ENCODE results near the gene PHF24. TPM values are rescaled to one million over a fixed set of nuclear protein-coding genes. Genes with fewer than 3 reads are reported as not detected.
A peak's percentile ranks its signal among the peaks of the same experiment; 100 is the strongest.
"Not testable (repeated sequence)": the region's sequence is repeated elsewhere in the genome, so short reads cannot be mapped to it uniquely, and the experiment has no call there.

PHF24 gene
- not detected in 2 replicates for total RNA-seq (2012; rRNA removed)

GRCh38 chr9:34957492-34958410 lies at the start of gene PHF24:
Gene PHF24 (plus strand): TSS chr9:34958285. CDS start chr9:34971299, 13,014 bp downstream.
- Histone ChIP-seq H3K9me3 (replicated peaks; ENCODE audit: low read length) (no peaks in the 10 kb centered on the region), H3K4me3 (ENCODE audit: low read length) (peak within 1 kb of the TSS; percentile 60), H3K4me2 (ENCODE audit: low read length) (peak within 1 kb of the TSS; percentile 72), H3K4me1 (ENCODE audit: control insufficient read depth, insufficient read depth, low read length) (peaks cover 3% of the 10 kb centered on the region), H3K27me3 (ENCODE audit: control insufficient read depth, insufficient read depth, low read length) (peaks cover 83% of the 10 kb centered on the region), H3K36me3 (ENCODE audit: insufficient read depth, low read length) (no peaks in the 10 kb centered on the region), H3K9ac (ENCODE audit: low read depth, low read length) (no peak within 1 kb of the TSS)

- Histone ChIP-seq H3K9me3 (replicated peaks; ENCODE audit: low read length) (no peaks in the 10 kb centered on the region), H3K27me3 (ENCODE audit: control insufficient read depth, insufficient read depth, low read length) (peaks cover 49% of the 10 kb centered on the region), H3K36me3 (ENCODE audit: insufficient read depth, low read length) (no peaks in the 10 kb centered on the region), H3K4me3 (ENCODE audit: low read length) (no peak overlapping the region), H3K4me1 (ENCODE audit: control insufficient read depth, insufficient read depth, low read length) (no peaks in the 10 kb centered on the region), H3K9ac (ENCODE audit: low read depth, low read length) (no peak overlapping the region), H3K4me2 (ENCODE audit: low read length) (no peak overlapping the region)
Measured at GRCh38 chr9:34927061-34927460, 31.0 kb upstream of the PHF24 start.

GRCh38 chr9:34928921-34929320 lies 29.2 kb upstream of the PHF24 start:
- H3K9me3 ChIP-seq (replicated peaks; ENCODE audit: low read length): no peaks in the 10 kb centered on the region
- H3K4me2 ChIP-seq (ENCODE audit: low read length): no peak overlapping the region
- no peaks in the 10 kb centered on the region for H3K36me3 ChIP-seq (ENCODE audit: insufficient read depth, low read length)
- H3K9ac ChIP-seq (ENCODE audit: low read depth, low read length): no peak overlapping the region
- H3K4me1 ChIP-seq (ENCODE audit: control insufficient read depth, insufficient read depth, low read length): no peaks in the 10 kb centered on the region
- H3K27me3 ChIP-seq (ENCODE audit: control insufficient read depth, insufficient read depth, low read length): peaks cover 41% of the 10 kb centered on the region
- H3K4me3 ChIP-seq (ENCODE audit: low read length): no peak overlapping the region

- peaks cover 47% of the 10 kb centered on the region for H3K27me3 ChIP-seq (ENCODE audit: control insufficient read depth, insufficient read depth, low read length)
- H3K9ac ChIP-seq (ENCODE audit: low read depth, low read length): no peak overlapping the region
- H3K9me3 ChIP-seq (replicated peaks; ENCODE audit: low read length): no peaks in the 10 kb centered on the region
- H3K4me1 ChIP-seq (ENCODE audit: control insufficient read depth, insufficient read depth, low read length): no peaks in the 10 kb centered on the region
- no peaks in the 10 kb centered on the region for H3K36me3 ChIP-seq (ENCODE audit: insufficient read depth, low read length)
- H3K4me3 ChIP-seq (ENCODE audit: low read length): no peak overlapping the region
- no peak overlapping the region for H3K4me2 ChIP-seq (ENCODE audit: low read length)
Measured at GRCh38 chr9:34929506-34930102, 28.5 kb upstream of the PHF24 start.

GRCh38 chr9:34939989-34940388 lies 18.1 kb upstream of the PHF24 start:
- H3K9me3 ChIP-seq (replicated peaks; ENCODE audit: low read length); H3K4me2 ChIP-seq (ENCODE audit: low read length); H3K36me3 ChIP-seq (ENCODE audit: insufficient read depth, low read length); H3K9ac ChIP-seq (ENCODE audit: low read depth, low read length); H3K4me3 ChIP-seq (ENCODE audit: low read length); H3K4me1 ChIP-seq (ENCODE audit: control insufficient read depth, insufficient read depth, low read length): not testable (repeated sequence)
- H3K27me3 ChIP-seq (ENCODE audit: control insufficient read depth, insufficient read depth, low read length): peaks cover 56% of the 10 kb centered on the region

GRCh38 chr9:34948451-34948850 lies 9.6 kb upstream of the PHF24 start:
- H3K9me3 ChIP-seq (replicated peaks; ENCODE audit: low read length): no peaks in the 10 kb centered on the region
- peaks cover 66% of the 10 kb centered on the region for H3K27me3 ChIP-seq (ENCODE audit: control insufficient read depth, insufficient read depth, low read length)
- no peak overlapping the region for H3K9ac ChIP-seq (ENCODE audit: low read depth, low read length)
- no peak overlapping the region for H3K4me2 ChIP-seq (ENCODE audit: low read length)
- no peaks in the 10 kb centered on the region for H3K4me1 ChIP-seq (ENCODE audit: control insufficient read depth, insufficient read depth, low read length)
- no peaks in the 10 kb centered on the region for H3K36me3 ChIP-seq (ENCODE audit: insufficient read depth, low read length)
- H3K4me3 ChIP-seq (ENCODE audit: low read length): no peak overlapping the region

GRCh38 chr9:34954225-34954624 lies 3.9 kb upstream of the PHF24 start:
- Histone ChIP-seq H3K27me3 (ENCODE audit: control insufficient read depth, insufficient read depth, low read length) (peaks cover 70% of the 10 kb centered on the region), H3K4me1 (ENCODE audit: control insufficient read depth, insufficient read depth, low read length) (no peaks in the 10 kb centered on the region), H3K4me2 (ENCODE audit: low read length) (no peak overlapping the region)

GRCh38 chr9:34956066-34956465 lies 2.0 kb upstream of the PHF24 start:
- H3K9me3 ChIP-seq (replicated peaks; ENCODE audit: low read length); H3K4me2 ChIP-seq (ENCODE audit: low read length); H3K4me1 ChIP-seq (ENCODE audit: control insufficient read depth, insufficient read depth, low read length); H3K4me3 ChIP-seq (ENCODE audit: low read length); H3K9ac ChIP-seq (ENCODE audit: low read depth, low read length); H3K36me3 ChIP-seq (ENCODE audit: insufficient read depth, low read length): not testable (repeated sequence)
- H3K27me3 ChIP-seq (ENCODE audit: control insufficient read depth, insufficient read depth, low read length): peaks cover 82% of the 10 kb centered on the region

More at GRCh38 chr9:34954225-34954624, 3.9 kb upstream of the PHF24 start:
- H3K9ac ChIP-seq (ENCODE audit: low read depth, low read length): no peak overlapping the region
- H3K4me3 ChIP-seq (ENCODE audit: low read length): no peak overlapping the region
- no peaks in the 10 kb centered on the region for H3K9me3 ChIP-seq (replicated peaks; ENCODE audit: low read length)
- H3K36me3 ChIP-seq (ENCODE audit: insufficient read depth, low read length): no peaks in the 10 kb centered on the region

- Histone ChIP-seq H3K4me3 (ENCODE audit: low read length) (no peak overlapping the region), H3K9me3 (replicated peaks; ENCODE audit: low read length) (no peaks in the 10 kb centered on the region), H3K27me3 (ENCODE audit: control insufficient read depth, insufficient read depth, low read length) (peaks cover 82% of the 10 kb centered on the region), H3K4me2 (ENCODE audit: low read length) (no peak overlapping the region), H3K36me3 (ENCODE audit: insufficient read depth, low read length) (no peaks in the 10 kb centered on the region), H3K9ac (ENCODE audit: low read depth, low read length) (no peak overlapping the region), H3K4me1 (ENCODE audit: control insufficient read depth, insufficient read depth, low read length) (peaks cover 2% of the 10 kb centered on the region)
Measured at GRCh38 chr9:34956648-34957047, 1.4 kb upstream of the PHF24 start.

- Histone ChIP-seq H3K4me2 (ENCODE audit: low read length) (peak overlapping the region; percentile 58), H3K9ac (ENCODE audit: low read depth, low read length) (no peak overlapping the region), H3K9me3 (replicated peaks; ENCODE audit: low read length) (no peaks in the 10 kb centered on the region), H3K4me3 (ENCODE audit: low read length) (peak overlapping the region; percentile 42), H3K27me3 (ENCODE audit: control insufficient read depth, insufficient read depth, low read length) (peaks cover 83% of the 10 kb centered on the region), H3K4me1 (ENCODE audit: control insufficient read depth, insufficient read depth, low read length) (peaks cover 3% of the 10 kb centered on the region), H3K36me3 (ENCODE audit: insufficient read depth, low read length) (no peaks in the 10 kb centered on the region)
Measured at GRCh38 chr9:34958411-34958982, 412 bp downstream of the PHF24 start.

- peaks cover 3% of the 10 kb centered on the region for H3K4me1 ChIP-seq (ENCODE audit: control insufficient read depth, insufficient read depth, low read length)
- peaks cover 83% of the 10 kb centered on the region for H3K27me3 ChIP-seq (ENCODE audit: control insufficient read depth, insufficient read depth, low read length)
- no peak overlapping the region for H3K4me2 ChIP-seq (ENCODE audit: low read length)
- no peak overlapping the region for H3K9ac ChIP-seq (ENCODE audit: low read depth, low read length)
- H3K36me3 ChIP-seq (ENCODE audit: insufficient read depth, low read length): no peaks in the 10 kb centered on the region
- no peak overlapping the region for H3K4me3 ChIP-seq (ENCODE audit: low read length)
- no peaks in the 10 kb centered on the region for H3K9me3 ChIP-seq (replicated peaks; ENCODE audit: low read length)
Measured at GRCh38 chr9:34959461-34959860, 1.4 kb downstream of the PHF24 start.
